Lower leg skin (tissue), 4 donors: ENCODE results near the gene SUN1. TPM values are rescaled to one million over a fixed set of nuclear protein-coding genes. Genes with fewer than 3 reads are reported as not detected.

Experiments used
- DNase-seq, 2 donors: peaks; one replicate each; pipeline ENCODE4 v3.0.0-alpha.2; 2019; ENCODE audit warnings: low spot score in 2 of 2
- H3K4me3 ChIP-seq: fragments of 200-600 bp; sonication (generic); 2 replicates; pipeline ENCODE4 v1.5.1; 2017; ENCODE audit warnings: mild to moderate bottlenecking, low read depth; ENCODE audit not compliant: poor library complexity, severe bottlenecking
- CTCF ChIP-seq, 3 donors: fragments of 450-650 bp; IDR thresholded peaks; one replicate each; pipeline ENCODE4 v1.5.1; 2016; ENCODE audit warnings: antibody characterized with exemption in 3 of 3, mild to moderate bottlenecking in 3 of 3, moderate library complexity in 2 of 3
- POLR2A ChIP-seq, 2 donors: fragments of 450-650 bp; IDR thresholded peaks; one replicate each; pipeline ENCODE4 v1.6.1; 2016 to 2017; ENCODE audit warnings: antibody characterized with exemption in 2 of 2, mild to moderate bottlenecking in 1 of 2, moderate library complexity in 1 of 2
- WGBS, 2 donors: methylation state at CpG; one replicate each; pipeline ENCODE4 v1.1.5; 2018; 5-methylcytosine and 5-hydroxymethylcytosine counted together
- intact Hi-C: fragments of 100-400 bp; cut with DNase I; formaldehyde crosslinking; loops from one replicate; pipeline ENCODE4 v1.15.0; 2023; ENCODE audit warnings: low total_unique reads
- total RNA-seq, 4 donors: library from RNA; depleted of rRNA; stranded (reverse); fragments of >200 nt; gene quantifications; one replicate each; pipeline ENCODE4 v1.1.0, GENCODE V29; 2016

SUN1 gene
- total RNA-seq, 4 donors from 2014 or later, result 265 to 429 (median 271) TPM

- no peak overlapping the region for H3K4me3 ChIP-seq
- no peak for TF ChIP-seq CTCF (IDR thresholded peaks at IDR 0.05)
- TF ChIP-seq POLR2A (IDR thresholded peaks at IDR 0.05), result no peak
- intact Hi-C loops, result no loop called here
- DNase-seq, result no peak
- 49 to 60% methylated on average over 15 of the region's 15 CpGs for WGBS, 2 donors
Observed at GRCh38 chr7:832968-833424, 720 bp downstream of the SUN1 start.

GRCh38 chr7:833601-834258 is 1.5 kb downstream of the SUN1 start:
- WGBS, 2 donors, result 59 to 76% methylated on average over 8 of the region's 8 CpGs

GRCh38 chr7:834277-834676 is 2.0 kb downstream of the SUN1 start:
- intact Hi-C loops, result no loop called here
- WGBS, 2 donors, result 91 to 93% methylated on average over 11 to 12 of the region's 12 CpGs
- H3K4me3 ChIP-seq, result no peak overlapping the region
- DNase-seq, result no peak
- no peak for TF ChIP-seq POLR2A (IDR thresholded peaks at IDR 0.05)
- TF ChIP-seq CTCF (IDR thresholded peaks at IDR 0.05), result no peak

More at GRCh38 chr7:833601-834258, 1.5 kb downstream of the SUN1 start:
- H3K4me3 ChIP-seq, result no peak overlapping the region
- intact Hi-C loops, result no loop called here
- DNase-seq, result no peak
- TF ChIP-seq CTCF (IDR thresholded peaks at IDR 0.05), result no peak
- TF ChIP-seq POLR2A (IDR thresholded peaks at IDR 0.05), result no peak

- no peak overlapping the region for H3K4me3 ChIP-seq
- WGBS, 2 donors, result 91 to 92% methylated on average over 12 of the region's 12 CpGs
- intact Hi-C loops, result no loop called here
- no peak for TF ChIP-seq CTCF (IDR thresholded peaks at IDR 0.05)
- no peak for TF ChIP-seq POLR2A (IDR thresholded peaks at IDR 0.05)
- DNase-seq, result no peak
Observed at GRCh38 chr7:835021-835420, 2.7 kb downstream of the SUN1 start.

GRCh38 chr7:835485-836401 is 3.5 kb downstream of the SUN1 start:
- intact Hi-C loops, result no loop called here
- DNase-seq, result no peak
- 38 to 42% methylated on average over 27 of the region's 27 CpGs for WGBS, 2 donors
- no peak for TF ChIP-seq CTCF (IDR thresholded peaks at IDR 0.05)
- no peak for TF ChIP-seq POLR2A (IDR thresholded peaks at IDR 0.05)
- no peak overlapping the region for H3K4me3 ChIP-seq
